Chondrocyte (in vitro differentiated cells): ENCODE data around the gene CUL2. TPM values are rescaled to one million over a fixed set of nuclear protein-coding genes. Genes with fewer than 3 reads are reported as not detected.

Experiments used
- DNase-seq: peaks from one replicate; pipeline ENCODE4 v3.0.0; 2021; ENCODE audit warnings: mixed read lengths, low spot score
- H3K27ac Mint-ChIP-seq: one replicate; pipeline ENCODE4 v1.8.0; 2021; ENCODE audit warnings: mild to moderate bottlenecking, moderate library complexity, mixed read lengths; ENCODE audit not compliant: unreplicated experiment
- H3K27me3 Mint-ChIP-seq: 2 replicates; pipeline ENCODE4 v1.8.0; 2021; ENCODE audit warnings: low read depth, mixed read lengths
- H3K36me3 Mint-ChIP-seq: 2 replicates; pipeline ENCODE4 v1.8.0; 2021; ENCODE audit warnings: low read depth, mixed read lengths
- H3K4me1 Mint-ChIP-seq: 2 replicates; pipeline ENCODE4 v1.8.0; 2021; ENCODE audit warnings: low read depth, mild to moderate bottlenecking, mixed read lengths
- H3K4me3 Mint-ChIP-seq: one replicate; pipeline ENCODE4 v1.8.0; 2021; ENCODE audit warnings: mild to moderate bottlenecking, moderate library complexity, mixed read lengths; ENCODE audit not compliant: unreplicated experiment
- H3K9me3 Mint-ChIP-seq: 2 replicates; pipeline ENCODE4 v1.8.0; 2021; ENCODE audit warnings: low read depth, mixed read lengths
- total RNA-seq: library from RNA; stranded (reverse); gene quantifications from 3 replicates; pipeline ENCODE4 v1.2.1, GENCODE V29; 2021
- TF ChIP-seq, protein P1 (sequence below): fragments of 200-600 bp; sonication (generic); IDR thresholded peaks from 2 replicates; pipeline ENCODE4 v1.5.0; 2021; ENCODE audit warnings: antibody characterized with exemption, mild to moderate bottlenecking, moderate library complexity

Gene CUL2
- total RNA-seq, 1 donor from 2014 or later, result 32.8 TPM

DNA sequence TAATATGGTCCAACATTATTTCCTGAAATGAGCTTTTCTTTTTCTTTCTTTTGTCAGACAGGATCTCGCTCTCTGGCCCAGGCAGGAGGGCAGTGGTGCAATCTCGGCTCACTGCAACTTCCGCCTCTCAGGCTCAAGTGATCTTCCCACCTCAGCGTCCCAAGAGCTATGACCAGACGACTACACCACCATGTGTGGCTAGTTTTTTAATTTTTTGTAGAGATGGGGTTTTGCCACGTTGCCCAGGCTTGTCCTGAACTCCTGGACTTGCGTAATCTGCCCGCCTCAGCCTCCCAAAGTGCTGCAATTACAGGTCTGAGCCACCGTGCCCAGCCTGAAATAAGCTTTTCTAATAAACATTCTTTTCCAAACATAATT, 48.6 kb downstream of the CUL2 start:
- TF ChIP-seq, protein P1, sequence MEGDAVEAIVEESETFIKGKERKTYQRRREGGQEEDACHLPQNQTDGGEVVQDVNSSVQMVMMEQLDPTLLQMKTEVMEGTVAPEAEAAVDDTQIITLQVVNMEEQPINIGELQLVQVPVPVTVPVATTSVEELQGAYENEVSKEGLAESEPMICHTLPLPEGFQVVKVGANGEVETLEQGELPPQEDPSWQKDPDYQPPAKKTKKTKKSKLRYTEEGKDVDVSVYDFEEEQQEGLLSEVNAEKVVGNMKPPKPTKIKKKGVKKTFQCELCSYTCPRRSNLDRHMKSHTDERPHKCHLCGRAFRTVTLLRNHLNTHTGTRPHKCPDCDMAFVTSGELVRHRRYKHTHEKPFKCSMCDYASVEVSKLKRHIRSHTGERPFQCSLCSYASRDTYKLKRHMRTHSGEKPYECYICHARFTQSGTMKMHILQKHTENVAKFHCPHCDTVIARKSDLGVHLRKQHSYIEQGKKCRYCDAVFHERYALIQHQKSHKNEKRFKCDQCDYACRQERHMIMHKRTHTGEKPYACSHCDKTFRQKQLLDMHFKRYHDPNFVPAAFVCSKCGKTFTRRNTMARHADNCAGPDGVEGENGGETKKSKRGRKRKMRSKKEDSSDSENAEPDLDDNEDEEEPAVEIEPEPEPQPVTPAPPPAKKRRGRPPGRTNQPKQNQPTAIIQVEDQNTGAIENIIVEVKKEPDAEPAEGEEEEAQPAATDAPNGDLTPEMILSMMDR, result no peak
- H3K4me1 Mint-ChIP-seq, result peaks cover 26% of the 10 kb centered on the region
- no peak for DNase-seq
- H3K9me3 Mint-ChIP-seq, result no peaks in the 10 kb centered on the region
- peaks cover 12% of the 10 kb centered on the region for H3K36me3 Mint-ChIP-seq
- peak overlapping the region; percentile 78 for H3K27ac Mint-ChIP-seq
- no peaks in the 10 kb centered on the region for H3K27me3 Mint-ChIP-seq
- no peak overlapping the region for H3K4me3 Mint-ChIP-seq

DNA sequence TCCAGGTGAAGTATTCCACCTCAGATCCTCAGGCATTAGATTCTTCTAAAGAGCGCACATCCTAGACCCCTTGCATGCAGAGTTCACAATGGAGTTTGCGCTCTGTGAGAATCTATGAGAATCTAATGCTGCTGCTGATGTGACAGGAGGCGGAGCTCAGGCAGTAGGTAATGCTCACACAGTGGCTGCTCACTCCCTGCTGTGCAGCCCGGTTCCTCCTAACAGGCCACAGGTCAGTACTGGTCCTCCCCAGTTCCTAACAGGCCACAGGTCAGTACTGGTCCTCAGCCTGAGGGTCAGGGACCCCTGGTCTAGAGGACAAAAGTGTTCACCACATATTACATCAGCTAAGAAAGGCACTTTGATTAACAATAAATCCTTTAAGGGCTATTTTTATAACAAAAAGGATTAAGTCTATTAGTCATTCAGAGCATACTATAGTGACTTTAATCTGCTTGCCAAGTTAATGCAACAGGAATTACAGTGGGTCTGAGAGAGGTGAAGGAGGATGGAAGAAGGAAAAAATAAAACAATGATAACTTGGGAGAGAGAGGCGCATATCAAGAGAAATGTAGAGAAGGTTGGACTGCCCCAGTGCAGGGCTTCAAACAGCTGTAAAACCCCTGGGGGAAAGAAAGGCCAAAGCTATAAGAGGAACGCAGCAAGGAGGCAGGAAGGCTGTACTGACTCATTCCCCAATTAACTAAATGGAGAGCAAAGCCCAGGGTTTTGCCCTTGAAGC, 49.2 kb downstream of the CUL2 start:
- H3K27me3 Mint-ChIP-seq, result no peaks in the 10 kb centered on the region
- H3K36me3 Mint-ChIP-seq, result peaks cover 12% of the 10 kb centered on the region
- H3K27ac Mint-ChIP-seq, result peak overlapping the region; percentile 78
- H3K4me3 Mint-ChIP-seq, result no peak overlapping the region
- no peaks in the 10 kb centered on the region for H3K9me3 Mint-ChIP-seq
- H3K4me1 Mint-ChIP-seq, result peaks cover 26% of the 10 kb centered on the region
- TF ChIP-seq, protein P1, result no peak
- DNase-seq, result no peak

DNA sequence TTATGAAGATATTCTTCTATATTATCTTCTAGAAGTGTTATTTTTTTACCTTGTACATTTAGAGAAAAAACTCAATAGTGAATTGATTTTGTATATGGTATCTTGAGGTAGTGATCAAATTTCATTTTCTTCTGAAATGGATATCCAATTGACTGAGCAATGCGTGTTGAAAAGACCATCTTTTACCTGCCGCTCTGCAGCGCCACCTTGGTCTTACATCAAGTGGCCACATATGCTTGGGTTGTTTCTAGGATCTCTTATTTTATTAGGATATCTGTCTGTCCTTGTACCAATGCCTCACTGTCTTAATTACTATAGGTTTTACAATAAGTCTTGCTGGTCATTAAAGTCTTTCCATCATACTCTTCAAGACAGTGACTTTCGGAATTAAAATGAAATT, 53.0 kb downstream of the CUL2 start:
- Mint-ChIP-seq H3K36me3 (peaks cover 12% of the 10 kb centered on the region), H3K4me3 (no peak overlapping the region), H3K9me3 (no peaks in the 10 kb centered on the region), H3K27ac (no peak overlapping the region), H3K4me1 (peaks cover 17% of the 10 kb centered on the region), H3K27me3 (no peaks in the 10 kb centered on the region)
- TF ChIP-seq, protein P1, result no peak
- DNase-seq, result no peak

DNA sequence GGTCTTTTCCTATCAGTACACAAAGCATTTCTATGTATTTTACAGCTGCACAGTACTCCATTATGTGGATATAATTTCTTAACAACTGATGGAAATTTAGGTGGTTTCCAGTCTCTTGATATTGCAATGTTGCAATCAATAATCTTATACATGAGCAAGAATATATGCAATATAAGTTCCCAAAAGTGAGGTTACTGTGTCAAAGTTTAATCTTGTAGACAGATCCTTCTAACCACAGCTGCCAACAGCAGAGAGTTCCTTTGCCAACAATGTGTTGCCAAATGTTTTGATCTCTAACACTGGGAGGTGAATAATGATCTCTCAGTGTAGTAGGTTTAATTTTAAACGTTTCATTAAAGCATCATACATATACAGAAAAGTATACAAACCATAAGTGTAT, 54.5 kb downstream of the CUL2 start:
- Mint-ChIP-seq H3K36me3 (peaks cover 10% of the 10 kb centered on the region), H3K27ac (no peak overlapping the region), H3K27me3 (no peaks in the 10 kb centered on the region), H3K4me3 (no peak overlapping the region), H3K4me1 (peaks cover 2% of the 10 kb centered on the region), H3K9me3 (no peaks in the 10 kb centered on the region)
- TF ChIP-seq, protein P1, result no peak
- DNase-seq, result no peak

DNA sequence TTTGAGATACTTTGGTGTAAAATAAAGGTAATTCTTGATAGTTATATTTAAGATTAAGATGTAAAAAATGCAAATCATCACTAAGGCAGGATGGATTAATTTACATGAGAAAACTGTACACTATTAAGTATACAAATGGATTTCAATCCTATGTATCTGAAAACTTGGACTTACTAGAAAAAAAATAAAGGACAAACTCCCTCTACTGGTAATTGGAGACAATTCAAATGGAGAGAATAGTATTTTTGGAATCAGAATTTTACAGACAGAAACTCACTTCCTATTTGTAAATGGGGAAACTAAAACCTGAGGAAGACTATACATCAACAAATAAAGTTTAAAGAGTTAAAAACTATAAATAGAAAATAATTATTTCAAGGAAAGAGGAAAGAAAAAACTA, 62.6 kb downstream of the CUL2 start:
- Mint-ChIP-seq H3K36me3 (peaks cover 2% of the 10 kb centered on the region), H3K27me3 (no peaks in the 10 kb centered on the region), H3K9me3 (no peaks in the 10 kb centered on the region), H3K4me1 (no peaks in the 10 kb centered on the region), H3K4me3 (no peak overlapping the region), H3K27ac (no peak overlapping the region)
- TF ChIP-seq, protein P1, result peak; percentile 84
- DNase-seq, result no peak
